WERI-Rb-1 (cell line): ENCODE data around the gene ADARB2.

Source experiments
- DNase-seq: peaks from one replicate; pipeline ENCODE4 v3.0.0-alpha.2; 2020
- H3K27ac ChIP-seq: fragments of 250-450 bp; sonication (Bioruptor Pico); 2 replicates; pipeline ENCODE4 v1.5.1; 2020; ENCODE audit warnings: mild to moderate bottlenecking, moderate library complexity
- H3K27me3 ChIP-seq: fragments of 250-450 bp; sonication (Bioruptor Pico); 2 replicates; pipeline ENCODE4 v1.5.1; 2021; ENCODE audit warnings: mild to moderate bottlenecking, low read depth, moderate library complexity; ENCODE audit not compliant: insufficient read depth, severe bottlenecking
- H3K36me3 ChIP-seq: fragments of 250-450 bp; sonication (Bioruptor Pico); 2 replicates; pipeline ENCODE4 v1.5.1; 2020; ENCODE audit warnings: mild to moderate bottlenecking, moderate library complexity
- H3K4me3 ChIP-seq: 2 replicates; pipeline ENCODE4 v1.5.1; 2011; ENCODE audit warnings: low read depth, mild to moderate bottlenecking, control low read depth, low read length
- H3K9me3 ChIP-seq: fragments of 250-450 bp; sonication (Bioruptor Pico); 2 replicates; pipeline ENCODE4 v1.5.1; 2021; ENCODE audit warnings: mild to moderate bottlenecking, moderate library complexity; ENCODE audit not compliant: severe bottlenecking
- CTCF ChIP-seq: IDR thresholded peaks from 2 replicates; pipeline ENCODE4 v1.5.1; 2011; ENCODE audit warnings: low read depth, mild to moderate bottlenecking, control low read depth, inconsistent platforms, low read length

ADARB2 gene

DNA sequence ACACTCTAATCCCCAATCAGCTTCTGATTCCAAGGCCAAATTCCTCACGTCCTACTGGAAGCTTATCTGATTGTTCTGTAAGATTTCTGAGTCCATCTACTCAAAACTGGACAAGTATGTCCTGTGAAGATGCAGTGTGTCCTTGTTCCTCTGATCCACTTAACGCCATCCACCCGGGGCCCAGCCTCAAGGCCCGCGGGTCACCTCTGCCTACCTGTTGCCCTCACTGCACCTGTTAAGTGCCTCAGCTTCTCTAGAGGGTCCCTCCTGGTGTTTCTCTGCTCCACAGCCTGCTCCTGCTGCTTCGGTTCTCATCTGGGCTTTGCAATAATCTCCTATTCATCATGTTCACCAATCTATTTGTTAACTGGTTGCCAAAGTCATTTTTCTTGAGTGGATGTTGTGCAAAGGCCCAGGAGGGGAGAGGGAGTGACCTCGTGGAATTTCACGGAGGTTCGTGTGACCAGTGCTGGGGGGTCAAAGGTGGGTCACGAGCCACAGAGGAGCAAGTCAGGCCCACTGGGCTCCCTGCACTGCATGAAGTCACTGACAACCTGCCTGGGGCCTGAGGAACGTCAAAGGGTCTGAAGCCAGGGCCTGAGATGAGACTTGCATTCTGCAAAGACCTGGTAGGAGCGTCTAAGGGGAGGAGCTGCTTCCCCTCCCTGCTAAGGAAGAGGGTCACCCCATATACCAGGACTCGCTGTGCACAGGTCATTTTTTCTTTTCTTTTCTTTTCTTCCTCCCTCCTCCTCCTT is 343.0 kb downstream of the ADARB2 start:
- Histone ChIP-seq H3K9me3 (no peaks in the 10 kb centered on the region), H3K27me3 (peaks cover 3% of the 10 kb centered on the region), H3K4me3 (no peak overlapping the region), H3K27ac (no peak overlapping the region), H3K36me3 (no peaks in the 10 kb centered on the region)
- TF ChIP-seq CTCF: no peak
- DNase-seq: no peak

- Histone ChIP-seq H3K4me3 (no peak overlapping the region), H3K9me3 (no peaks in the 10 kb centered on the region), H3K27ac (no peak overlapping the region), H3K36me3 (no peaks in the 10 kb centered on the region), H3K27me3 (no peaks in the 10 kb centered on the region)
- TF ChIP-seq CTCF: no peak
- DNase-seq: no peak
These were observed 343.8 kb downstream of the ADARB2 start for GRCh38 chr10:1393481-1393880.

DNA sequence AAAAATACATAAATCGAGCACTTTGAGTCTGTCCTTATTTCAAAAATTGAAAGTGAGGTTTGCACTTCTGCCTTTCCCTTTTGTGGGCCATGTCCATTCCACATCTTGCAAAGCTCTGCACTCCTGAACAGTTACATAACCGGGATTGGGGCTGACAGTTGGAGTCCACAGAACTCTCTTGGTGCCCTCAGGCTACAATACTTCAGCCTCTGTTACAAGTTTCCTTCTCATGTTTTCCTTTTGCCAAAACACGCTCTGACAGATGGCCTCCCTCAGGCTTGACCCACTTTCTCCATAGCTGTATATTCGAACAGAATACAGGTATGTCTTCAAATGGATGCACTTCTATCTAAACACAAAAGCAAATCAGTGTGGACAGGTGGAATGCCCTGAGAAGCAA is 345.2 kb downstream of the ADARB2 start:
- H3K36me3 ChIP-seq: no peaks in the 10 kb centered on the region
- H3K27me3 ChIP-seq: no peaks in the 10 kb centered on the region
- H3K27ac ChIP-seq: no peak overlapping the region
- TF ChIP-seq CTCF: no peak
- H3K9me3 ChIP-seq: no peaks in the 10 kb centered on the region
- no peak overlapping the region for H3K4me3 ChIP-seq
- DNase-seq: no peak

DNA sequence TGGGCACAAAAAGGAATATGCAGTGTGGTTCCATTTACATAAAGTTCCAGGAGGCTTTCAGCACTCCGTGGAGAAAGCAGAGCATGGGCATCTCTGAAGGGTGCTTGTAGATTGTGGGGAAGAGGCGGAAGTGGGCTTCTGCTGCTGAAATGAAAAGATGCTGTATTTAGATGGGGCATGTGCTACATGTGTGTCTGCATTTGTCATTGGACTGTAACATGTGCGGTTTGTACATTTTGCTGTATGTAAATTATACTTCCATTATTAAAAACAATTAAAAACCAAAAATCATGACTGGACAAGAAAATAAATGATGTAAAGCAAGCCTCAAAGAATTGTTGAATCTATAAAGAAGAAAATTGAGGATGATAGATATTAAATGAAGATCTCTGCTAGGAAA is 347.1 kb downstream of the ADARB2 start:
- Histone ChIP-seq H3K9me3 (no peaks in the 10 kb centered on the region), H3K36me3 (no peaks in the 10 kb centered on the region), H3K4me3 (no peak overlapping the region), H3K27me3 (no peaks in the 10 kb centered on the region), H3K27ac (no peak overlapping the region)
- no peak for DNase-seq
- no peak for TF ChIP-seq CTCF

GRCh38 chr10:1384026-1384425 is 353.3 kb downstream of the ADARB2 start:
- no peak overlapping the region for H3K27ac ChIP-seq
- H3K36me3 ChIP-seq: no peaks in the 10 kb centered on the region
- H3K4me3 ChIP-seq: no peak overlapping the region
- no peak for DNase-seq
- no peaks in the 10 kb centered on the region for H3K9me3 ChIP-seq
- peaks cover 3% of the 10 kb centered on the region for H3K27me3 ChIP-seq
- no peak for TF ChIP-seq CTCF

DNA sequence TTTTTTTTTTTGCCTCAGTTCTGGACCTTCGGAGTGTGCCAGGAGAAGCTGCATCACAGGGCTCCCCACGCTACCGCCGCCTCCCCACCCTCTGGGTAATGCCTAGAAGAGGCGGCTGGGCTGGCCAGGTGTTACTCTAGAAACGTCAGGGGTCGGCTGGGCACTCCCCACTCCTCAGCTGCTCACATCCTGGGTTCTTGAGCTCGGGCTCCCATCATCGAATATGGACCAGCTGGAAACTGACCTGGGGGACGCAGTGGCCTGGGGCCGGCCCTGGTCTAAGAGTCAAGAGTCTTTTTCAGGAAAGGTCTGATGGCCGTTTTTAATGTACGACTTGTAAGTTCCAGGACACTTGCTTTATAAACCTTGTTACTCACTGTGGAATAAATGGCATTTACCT is 354.6 kb downstream of the ADARB2 start:
- peaks cover 3% of the 10 kb centered on the region for H3K27me3 ChIP-seq
- H3K4me3 ChIP-seq: no peak overlapping the region
- TF ChIP-seq CTCF: no peak
- no peak for DNase-seq
- no peaks in the 10 kb centered on the region for H3K36me3 ChIP-seq
- H3K27ac ChIP-seq: no peak overlapping the region
- H3K9me3 ChIP-seq: no peaks in the 10 kb centered on the region
